ENCODE measurements around the gene SORBS1. TPM values are rescaled to one million over a fixed set of nuclear protein-coding genes. Genes with fewer than 3 reads are reported as not detected.

Gene SORBS1
- total RNA-seq, 1 experiment from 2014 or later: 4.1 TPM

DNA sequence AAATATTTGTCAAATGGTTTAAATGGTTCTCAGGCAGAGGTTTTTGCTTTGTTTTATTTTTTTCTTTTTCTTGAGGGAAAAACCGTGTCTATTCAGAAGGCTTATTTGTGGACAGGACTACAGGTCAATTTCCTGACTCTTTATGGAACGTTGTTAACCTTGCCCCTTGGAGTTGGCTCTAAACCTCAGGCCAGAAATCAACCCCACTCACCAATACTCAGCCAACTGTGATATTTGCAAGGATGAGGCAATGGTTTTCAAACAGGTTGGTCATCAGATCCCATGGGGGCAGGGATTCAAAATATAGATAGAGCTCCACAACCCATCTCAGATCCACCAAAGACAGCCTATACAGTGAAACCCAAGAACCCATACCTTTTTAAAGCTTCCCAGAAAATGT is 280.5 kb downstream of the SORBS1 start:
- ChIA-PET CTCF (no interaction called here), POLR2A (ENCODE audit: unreplicated experiment) (no interaction called here)
- no peak for DNase-seq
- Histone ChIP-seq H2AFZ (ENCODE audit: low read length) (no peak overlapping the region), H3K27ac (ENCODE audit: low read length) (peak overlapping the region; percentile 50; the same call in 1 of the 2 replicates), H3F3A (ENCODE audit: low read length, unreplicated experiment) (no peaks in the 10 kb centered on the region), H3K4me2 (ENCODE audit: low read length) (no peak overlapping the region), H3K36me3 (ENCODE audit: low read depth, low read length) (no peaks in the 10 kb centered on the region), H3K27me3 (ENCODE audit: low read length) (no peaks in the 10 kb centered on the region), H3K9me2 (replicated peaks; ENCODE audit: low read length) (no peaks in the 10 kb centered on the region), H3K9me3 (ENCODE audit: low read length) (no peaks in the 10 kb centered on the region), H3K79me2 (ENCODE audit: low read length) (peaks cover 92% of the 10 kb centered on the region), H3K4me3 (ENCODE audit: low read length) (no peak overlapping the region), H3K9ac (ENCODE audit: low read length) (no peak overlapping the region), H4K20me1 (ENCODE audit: low read length) (no peaks in the 10 kb centered on the region; the same call in 1 of the 2 replicates), H3K4me1 (ENCODE audit: insufficient read depth, low read length) (peaks cover 21% of the 10 kb centered on the region)
- no peak for ATAC-seq
- TF ChIP-seq EZH2 (IDR thresholded peaks at IDR 0.05; ENCODE audit: low read length, unreplicated experiment) (no peak), EZH2phosphoT487 (IDR thresholded peaks at IDR 0.05; ENCODE audit: borderline replicate concordance, low read length) (no peak)
- TF ChIP-seq, protein P1, sequence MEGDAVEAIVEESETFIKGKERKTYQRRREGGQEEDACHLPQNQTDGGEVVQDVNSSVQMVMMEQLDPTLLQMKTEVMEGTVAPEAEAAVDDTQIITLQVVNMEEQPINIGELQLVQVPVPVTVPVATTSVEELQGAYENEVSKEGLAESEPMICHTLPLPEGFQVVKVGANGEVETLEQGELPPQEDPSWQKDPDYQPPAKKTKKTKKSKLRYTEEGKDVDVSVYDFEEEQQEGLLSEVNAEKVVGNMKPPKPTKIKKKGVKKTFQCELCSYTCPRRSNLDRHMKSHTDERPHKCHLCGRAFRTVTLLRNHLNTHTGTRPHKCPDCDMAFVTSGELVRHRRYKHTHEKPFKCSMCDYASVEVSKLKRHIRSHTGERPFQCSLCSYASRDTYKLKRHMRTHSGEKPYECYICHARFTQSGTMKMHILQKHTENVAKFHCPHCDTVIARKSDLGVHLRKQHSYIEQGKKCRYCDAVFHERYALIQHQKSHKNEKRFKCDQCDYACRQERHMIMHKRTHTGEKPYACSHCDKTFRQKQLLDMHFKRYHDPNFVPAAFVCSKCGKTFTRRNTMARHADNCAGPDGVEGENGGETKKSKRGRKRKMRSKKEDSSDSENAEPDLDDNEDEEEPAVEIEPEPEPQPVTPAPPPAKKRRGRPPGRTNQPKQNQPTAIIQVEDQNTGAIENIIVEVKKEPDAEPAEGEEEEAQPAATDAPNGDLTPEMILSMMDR (conservative IDR thresholded peaks at IDR 0.05; ENCODE audit: low read depth, low read length): no peak
- intact Hi-C loops (cut with micrococcal nuclease): no loop called here
- BruUV-seq (replicated peaks): no TSS peak

DNA sequence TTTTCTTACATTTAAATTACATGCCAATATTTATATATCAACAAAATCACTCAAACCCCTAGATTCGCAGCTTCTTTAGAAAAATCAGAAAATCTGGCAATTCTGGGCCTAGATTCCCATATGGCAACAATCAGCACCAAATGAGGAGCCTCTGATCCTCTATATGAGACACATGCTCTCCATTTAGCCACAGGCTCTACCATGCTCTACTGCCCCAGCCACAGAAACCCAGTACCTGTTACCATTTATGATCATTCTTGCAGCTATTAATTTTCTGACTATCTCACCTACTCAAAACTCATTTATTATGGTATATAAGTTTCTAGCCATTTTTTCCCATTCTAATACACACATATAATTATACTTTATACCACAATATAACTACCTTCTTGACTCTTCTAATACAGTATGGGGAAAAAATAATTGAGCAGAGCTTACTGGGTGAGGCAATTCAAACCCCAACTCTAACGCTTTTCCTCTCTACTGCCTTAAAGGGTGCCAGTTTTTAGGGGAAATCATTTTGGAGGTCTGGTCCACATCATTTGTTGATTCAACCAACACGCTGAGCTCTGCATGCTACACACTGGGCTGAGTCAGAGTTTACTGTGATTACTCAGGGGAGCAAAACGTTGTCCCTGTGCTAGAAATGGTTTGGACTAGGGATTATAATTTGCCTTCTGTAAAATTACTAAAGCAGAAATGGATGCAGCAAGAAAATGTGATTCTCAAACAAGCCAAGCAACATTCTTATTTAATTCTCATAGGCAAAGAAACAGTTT is 281.9 kb downstream of the SORBS1 start:
- Histone ChIP-seq H3K79me2 (ENCODE audit: low read length) (peaks cover 91% of the 10 kb centered on the region), H3K9me2 (replicated peaks; ENCODE audit: low read length) (no peaks in the 10 kb centered on the region), H3K27ac (ENCODE audit: low read length) (peak overlapping the region; percentile 50), H3K9ac (ENCODE audit: low read length) (no peak overlapping the region), H3K9me3 (ENCODE audit: low read length) (no peaks in the 10 kb centered on the region), H2AFZ (ENCODE audit: low read length) (no peak overlapping the region), H3K4me1 (ENCODE audit: insufficient read depth, low read length) (peaks cover 25% of the 10 kb centered on the region), H3K4me3 (ENCODE audit: low read length) (no peak overlapping the region), H4K20me1 (ENCODE audit: low read length) (no peaks in the 10 kb centered on the region; the same call in 1 of the 2 replicates), H3K4me2 (ENCODE audit: low read length) (peak overlapping the region; percentile 2), H3F3A (ENCODE audit: low read length, unreplicated experiment) (no peaks in the 10 kb centered on the region), H3K27me3 (ENCODE audit: low read length) (no peaks in the 10 kb centered on the region), H3K36me3 (ENCODE audit: low read depth, low read length) (no peaks in the 10 kb centered on the region)
- peak; percentile 70 for DNase-seq
- POLR2A ChIA-PET (ENCODE audit: unreplicated experiment): interaction anchor here (0.7 kb wide), 1 partner anchor 1341 kb away, joined by 3 read pairs; no protein-coding TSS in a partner anchor
- BruUV-seq (replicated peaks): no TSS peak
- intact Hi-C loops (cut with micrococcal nuclease): no loop called here
- ATAC-seq: peak; percentile 88
- CTCF ChIA-PET: no interaction called here
- no peak for TF ChIP-seq EZH2 (IDR thresholded peaks at IDR 0.05; ENCODE audit: low read length, unreplicated experiment)
- TF ChIP-seq, protein P1 (conservative IDR thresholded peaks at IDR 0.05; ENCODE audit: low read depth, low read length): no peak
- TF ChIP-seq EZH2phosphoT487 (IDR thresholded peaks at IDR 0.05; ENCODE audit: borderline replicate concordance, low read length): no peak
